Measurements from ENCODE around the gene FGF18. TPM values are rescaled to one million over a fixed set of nuclear protein-coding genes. Genes with fewer than 3 reads are reported as not detected.

The FGF18 gene
- total RNA-seq, 3 donors from 2014 or later (not counting 1 experiment from before 2014, with no cell fraction given): 0.16 to 0.25 (median 0.23) TPM

DNA sequence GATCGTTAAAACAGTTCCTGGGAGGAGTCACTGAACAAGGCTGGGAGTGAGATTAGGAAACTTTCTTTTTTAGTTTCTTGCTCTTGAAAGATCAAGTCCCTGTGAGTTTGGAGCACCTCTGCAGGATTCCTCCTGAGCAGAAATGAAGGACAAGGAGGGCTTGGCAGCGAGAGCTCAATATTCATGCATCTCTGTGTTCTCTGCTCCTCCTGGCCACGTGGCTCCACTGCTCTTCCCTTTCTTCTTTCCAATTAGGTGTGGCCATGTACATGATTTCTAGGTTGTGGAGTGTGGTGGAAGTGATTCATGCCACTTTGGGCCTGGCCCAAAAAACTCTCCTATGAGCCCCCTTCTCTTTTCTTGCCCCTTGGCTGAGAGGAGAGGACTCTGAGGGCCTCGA, 67.2 kb downstream of the FGF18 start:
- Histone ChIP-seq H3K4me3 (ENCODE audit: low read length) (no peak overlapping the region), H3K9me3 (ENCODE audit: control insufficient read depth, insufficient read depth, low read length) (no peaks in the 10 kb centered on the region), H3K27ac (ENCODE audit: low read length) (no peak overlapping the region), H3K4me1 (ENCODE audit: control insufficient read depth, insufficient read depth, low read length) (no peaks in the 10 kb centered on the region), H3K27me3 (ENCODE audit: control insufficient read depth, insufficient read depth, low read length) (no peaks in the 10 kb centered on the region), H3K36me3 (ENCODE audit: control insufficient read depth, insufficient read depth, low read length) (no peaks in the 10 kb centered on the region)
- Mint-ChIP-seq H3K36me3 (no peaks in the 10 kb centered on the region), H3K27ac (no peak overlapping the region), H3K4me1 (peaks cover 0 to 5% of the 10 kb centered on the region in 2 donors), H3K27me3 (ENCODE audit: low read depth in 2 of 2) (peaks cover 8 to 10% of the 10 kb centered on the region in 2 donors), H3K9me3 (no peaks in the 10 kb centered on the region), H3K4me3 (no peak overlapping the region)
- ATAC-seq: no peak
- WGBS (ENCODE audit: insufficient coverage): 80% methylated on average over 3 of the region's 4 CpGs
- no peak for DNase-seq
- intact Hi-C loops (cut with micrococcal nuclease): loop anchor here (5.0 to 10.0 kb wide), 2 partner anchors 421 to 808 kb away; no protein-coding TSS in a partner anchor
- TF ChIP-seq CTCF (IDR thresholded peaks at IDR 0.05): no peak

DNA sequence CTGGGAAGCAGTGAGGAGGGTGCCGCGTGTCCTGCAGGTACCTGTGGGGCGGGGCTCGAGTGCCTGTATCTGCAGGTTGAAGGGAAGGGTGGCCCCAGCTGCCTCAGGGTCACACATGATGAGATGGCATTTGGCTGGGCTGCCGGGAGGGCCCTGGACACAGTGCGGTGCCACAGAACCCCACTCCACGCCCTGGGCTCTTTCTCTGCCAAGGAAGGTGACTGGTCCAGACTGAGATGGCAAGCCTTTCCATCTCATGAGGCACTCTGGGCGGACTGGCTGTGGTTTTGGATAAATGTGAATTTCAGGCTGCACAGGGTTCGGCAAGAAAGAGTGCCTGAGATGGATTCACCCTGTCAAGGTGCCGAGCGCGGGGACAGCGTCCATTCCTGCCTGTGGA, 69.4 kb downstream of the FGF18 start:
- H3K36me3 ChIP-seq (ENCODE audit: control insufficient read depth, insufficient read depth, low read length): no peaks in the 10 kb centered on the region
- no peak overlapping the region for H3K4me3 Mint-ChIP-seq
- no peak for TF ChIP-seq CTCF (IDR thresholded peaks at IDR 0.05)
- peaks cover 10% of the 10 kb centered on the region in 2 donors for H3K27me3 Mint-ChIP-seq (ENCODE audit: low read depth in 2 of 2)
- H3K9me3 ChIP-seq (ENCODE audit: control insufficient read depth, insufficient read depth, low read length): no peaks in the 10 kb centered on the region
- no peaks in the 10 kb centered on the region for H3K4me1 ChIP-seq (ENCODE audit: control insufficient read depth, insufficient read depth, low read length)
- H3K4me3 ChIP-seq (ENCODE audit: low read length): no peak overlapping the region
- intact Hi-C loops (cut with micrococcal nuclease): loop anchor here (5.0 to 10.0 kb wide), 2 partner anchors 418 to 806 kb away; no protein-coding TSS in a partner anchor
- ATAC-seq (no peak), DNase-seq (no peak)
- H3K36me3 Mint-ChIP-seq: no peaks in the 10 kb centered on the region
- no peak overlapping the region for H3K27ac ChIP-seq (ENCODE audit: low read length)
- peaks cover 0 to 5% of the 10 kb centered on the region in 2 donors for H3K4me1 Mint-ChIP-seq
- H3K9me3 Mint-ChIP-seq: no peaks in the 10 kb centered on the region
- no peak overlapping the region for H3K27ac Mint-ChIP-seq
- WGBS (ENCODE audit: insufficient coverage): 88% methylated on average over 13 of the region's 13 CpGs
- H3K27me3 ChIP-seq (ENCODE audit: control insufficient read depth, insufficient read depth, low read length): no peaks in the 10 kb centered on the region

GRCh38 chr5:171492781-171493180, 73.3 kb downstream of the FGF18 start:
- no peaks in the 10 kb centered on the region for H3K4me1 ChIP-seq (ENCODE audit: control insufficient read depth, insufficient read depth, low read length)
- H3K4me3 Mint-ChIP-seq: no peak overlapping the region
- H3K27me3 ChIP-seq (ENCODE audit: control insufficient read depth, insufficient read depth, low read length): no peaks in the 10 kb centered on the region
- no peaks in the 10 kb centered on the region for H3K36me3 Mint-ChIP-seq
- H3K4me3 ChIP-seq (ENCODE audit: low read length): no peak overlapping the region
- no peaks in the 10 kb centered on the region for H3K9me3 ChIP-seq (ENCODE audit: control insufficient read depth, insufficient read depth, low read length)
- DNase-seq (no peak), ATAC-seq (no peak)
- peaks cover 10 to 12% of the 10 kb centered on the region in 2 donors for H3K27me3 Mint-ChIP-seq (ENCODE audit: low read depth in 2 of 2)
- H3K27ac Mint-ChIP-seq: no peak overlapping the region
- no peaks in the 10 kb centered on the region for H3K36me3 ChIP-seq (ENCODE audit: control insufficient read depth, insufficient read depth, low read length)
- no peak for TF ChIP-seq CTCF (IDR thresholded peaks at IDR 0.05)
- H3K27ac ChIP-seq (ENCODE audit: low read length): no peak overlapping the region
- intact Hi-C loops (cut with micrococcal nuclease): no loop called here
- H3K4me1 Mint-ChIP-seq: no peaks in the 10 kb centered on the region
- H3K9me3 Mint-ChIP-seq: no peaks in the 10 kb centered on the region
- WGBS (ENCODE audit: insufficient coverage): 89% methylated on average over 10 of the region's 10 CpGs

Measured in natural killer cell (primary cell).